HEK293T (cell line): ENCODE measurements around the gene SFXN3.

ENCODE experiments used
- CTCF ChIA-PET: fragments of 350-600 bp; formaldehyde crosslinking; extraction: SDS; loops from one replicate; lab custom pipeline; 2021; ENCODE audit warnings: antibody characterized with exemption, inconsistent platforms; lab: Yijun Ruan, JAX
- POLR2A ChIA-PET: fragments of 350-600 bp; formaldehyde crosslinking; extraction: SDS; loops from one replicate; lab custom pipeline; 2020; ENCODE audit warnings: antibody characterized with exemption, inconsistent platforms; lab: Yijun Ruan, JAX
- DNase-seq: peaks from one replicate; pipeline ENCODE4 v3.0.0; 2012; ENCODE audit warnings: mixed read lengths; ENCODE audit errors: extremely low spot score
- ARNT ChIP-seq: fragments of 450-650 bp; IDR thresholded peaks from 2 replicates; pipeline ENCODE4 v1.6.1; 2017; ENCODE audit warnings: mild to moderate bottlenecking
- BHLHE40 ChIP-seq: fragments of 450-650 bp; IDR thresholded peaks from 2 replicates; pipeline ENCODE4 v1.6.1; 2016; ENCODE audit warnings: mild to moderate bottlenecking, moderate library complexity, borderline replicate concordance
- CTBP1 ChIP-seq: fragments of 450-650 bp; IDR thresholded peaks from 2 replicates; pipeline ENCODE4 v1.6.1; 2016; ENCODE audit warnings: borderline replicate concordance
- ELF4 ChIP-seq: fragments of 450-650 bp; IDR thresholded peaks from 2 replicates; pipeline ENCODE4 v1.6.1; 2017; ENCODE audit warnings: antibody characterized with exemption
- FOXA1 ChIP-seq: fragments of 450-650 bp; IDR thresholded peaks from 2 replicates; pipeline ENCODE4 v1.6.1; 2016; ENCODE audit warnings: mild to moderate bottlenecking
- FOXK2 ChIP-seq: fragments of 450-650 bp; IDR thresholded peaks from 2 replicates; pipeline ENCODE4 v1.6.1; 2016; ENCODE audit warnings: mild to moderate bottlenecking
- FOXM1 ChIP-seq: fragments of 450-650 bp; IDR thresholded peaks from 2 replicates; pipeline ENCODE4 v1.6.1; 2017; ENCODE audit warnings: mild to moderate bottlenecking, borderline replicate concordance
- HDGF ChIP-seq: fragments of 450-650 bp; IDR thresholded peaks from 2 replicates; pipeline ENCODE4 v1.6.1; 2017; ENCODE audit warnings: antibody characterized with exemption, borderline replicate concordance
- L3MBTL2 ChIP-seq: fragments of 450-650 bp; conservative IDR thresholded peaks from 2 replicates; pipeline ENCODE4 v1.6.1; 2016; ENCODE audit warnings: mild to moderate bottlenecking
- LEF1 ChIP-seq: fragments of 450-650 bp; IDR thresholded peaks from 2 replicates; pipeline ENCODE4 v1.6.1; 2017; ENCODE audit warnings: mild to moderate bottlenecking, borderline replicate concordance
- NFRKB ChIP-seq: fragments of 450-650 bp; IDR thresholded peaks from 2 replicates; pipeline ENCODE4 v1.6.1; 2016; ENCODE audit warnings: mild to moderate bottlenecking, moderate library complexity
- SP1 ChIP-seq: fragments of 450-650 bp; IDR thresholded peaks from 2 replicates; pipeline ENCODE4 v1.6.1; 2017
- SUZ12 ChIP-seq: fragments of 450-650 bp; IDR thresholded peaks from 2 replicates; pipeline ENCODE4 v1.6.1; 2016; ENCODE audit warnings: mild to moderate bottlenecking
- TARDBP ChIP-seq: fragments of 450-650 bp; IDR thresholded peaks from 2 replicates; pipeline ENCODE4 v1.6.1; 2016
- ZNF384 ChIP-seq: fragments of 450-650 bp; IDR thresholded peaks from 2 replicates; pipeline ENCODE4 v1.6.1; 2016
- TF ChIP-seq, protein P1 (sequence below): fragments of 450-650 bp; IDR thresholded peaks from 2 replicates; pipeline ENCODE4 v1.6.1; 2016

The SFXN3 gene

DNA sequence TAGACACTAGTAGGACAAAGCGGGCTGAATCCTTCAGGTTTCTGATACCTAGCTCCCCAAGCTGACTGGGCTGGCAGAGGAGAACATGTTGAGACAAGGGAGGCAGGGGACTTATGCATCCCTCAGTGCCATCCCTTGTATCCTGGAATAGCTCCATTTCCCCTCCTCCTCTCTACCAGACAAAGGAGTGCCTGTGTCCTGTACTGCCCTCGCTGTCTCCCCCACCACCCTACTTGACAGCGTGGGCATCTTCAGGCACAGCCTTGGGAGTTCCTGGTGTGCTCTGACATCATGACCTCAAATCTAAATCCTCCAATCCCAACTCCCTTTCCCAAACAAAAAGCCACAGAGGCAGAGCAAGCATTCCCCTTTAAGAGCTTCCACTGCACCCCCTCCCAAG, 9.0 kb downstream of the SFXN3 start:
- TF ChIP-seq NFRKB: no peak
- TF ChIP-seq ELF4: no peak
- no peak for TF ChIP-seq FOXA1
- TF ChIP-seq CTBP1: no peak
- no peak for TF ChIP-seq FOXM1
- TF ChIP-seq LEF1: no peak
- no peak for TF ChIP-seq TARDBP
- TF ChIP-seq SP1: no peak
- TF ChIP-seq BHLHE40: no peak
- TF ChIP-seq, protein P1, sequence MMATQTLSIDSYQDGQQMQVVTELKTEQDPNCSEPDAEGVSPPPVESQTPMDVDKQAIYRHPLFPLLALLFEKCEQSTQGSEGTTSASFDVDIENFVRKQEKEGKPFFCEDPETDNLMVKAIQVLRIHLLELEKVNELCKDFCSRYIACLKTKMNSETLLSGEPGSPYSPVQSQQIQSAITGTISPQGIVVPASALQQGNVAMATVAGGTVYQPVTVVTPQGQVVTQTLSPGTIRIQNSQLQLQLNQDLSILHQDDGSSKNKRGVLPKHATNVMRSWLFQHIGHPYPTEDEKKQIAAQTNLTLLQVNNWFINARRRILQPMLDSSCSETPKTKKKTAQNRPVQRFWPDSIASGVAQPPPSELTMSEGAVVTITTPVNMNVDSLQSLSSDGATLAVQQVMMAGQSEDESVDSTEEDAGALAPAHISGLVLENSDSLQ: no peak
- no peak for TF ChIP-seq FOXK2
- TF ChIP-seq SUZ12: no peak
- no peak for TF ChIP-seq L3MBTL2
- POLR2A ChIA-PET: interaction anchor here (0.8 to 5.5 kb wide), 3 partner anchors 9 to 43 kb away, joined by 3 to 61 read pairs (median 5); partner anchors contain the start of genes KAZALD1, PDZD7 and SFXN3
- no peak for DNase-seq
- CTCF ChIA-PET: interaction anchor here (0.7 to 4.0 kb wide), 5 partner anchors 10 to 26 kb away, joined by 3 to 63 read pairs (median 24); partner anchors contain the start of genes PDZD7 and SFXN3

DNA sequence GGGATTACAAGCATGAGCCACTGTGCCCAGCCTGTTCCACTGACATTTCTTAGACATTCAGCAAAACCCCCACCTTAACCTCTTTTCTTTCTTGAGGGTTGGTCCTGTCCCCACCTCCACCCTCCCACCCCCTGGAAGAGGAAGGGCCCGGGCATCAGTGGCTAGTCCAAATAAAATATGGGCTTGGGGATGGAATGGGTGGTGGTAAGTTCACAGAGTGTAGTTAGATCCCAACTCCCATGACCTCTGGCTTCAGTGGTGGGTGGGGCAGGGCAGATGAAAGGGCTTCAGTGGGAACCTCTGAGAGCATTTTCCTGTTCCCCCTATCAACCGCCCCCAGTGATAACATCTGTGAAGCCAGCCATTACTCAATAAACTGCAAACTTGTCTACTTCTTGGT, 9.8 kb downstream of the SFXN3 start:
- no peak for TF ChIP-seq HDGF
- TF ChIP-seq ARNT: no peak
- TF ChIP-seq ZNF384: no peak
- TF ChIP-seq NFRKB: no peak
- TF ChIP-seq TARDBP: no peak
- no peak for TF ChIP-seq ELF4
- TF ChIP-seq, protein P1: no peak
- no peak for DNase-seq
- ChIA-PET CTCF (interaction anchor here (0.6 to 4.0 kb wide), 18 partner anchors 9 to 1041 kb away, joined by 3 to 63 read pairs (median 4); partner anchors contain the start of genes KAZALD1, PDZD7 and SFXN3), POLR2A (interaction anchor here (0.9 to 5.5 kb wide), 5 partner anchors 10 to 44 kb away, joined by 3 to 61 read pairs (median 4); partner anchors contain the start of genes KAZALD1, PDZD7 and SFXN3)

DNA sequence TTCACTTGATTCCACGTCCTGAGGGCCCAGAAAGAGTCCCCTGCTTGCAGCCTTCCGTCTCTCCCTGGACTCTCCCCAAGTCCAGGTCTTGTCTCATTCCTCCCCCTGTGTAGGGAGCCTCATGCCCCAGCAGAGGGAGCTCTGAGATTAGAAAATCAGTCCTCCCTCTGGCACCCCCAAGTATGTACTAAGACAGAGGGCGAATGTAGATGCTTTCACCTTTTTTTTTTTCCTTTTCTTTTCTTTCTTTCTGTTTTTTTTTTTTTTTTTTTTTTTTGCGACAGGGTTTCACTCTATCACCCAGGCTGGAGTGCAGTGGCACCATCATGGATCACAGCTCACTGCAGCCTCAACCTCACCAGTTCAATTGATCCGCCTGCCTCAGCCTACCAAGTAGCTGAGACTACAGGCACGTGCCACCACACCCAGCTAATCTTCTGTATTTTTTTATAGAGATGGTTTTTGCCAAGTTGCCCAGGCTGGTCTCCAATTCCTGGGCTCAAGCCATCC, 10.3 kb downstream of the SFXN3 start:
- CTCF ChIA-PET: interaction anchor here (0.6 to 4.0 kb wide), 24 partner anchors 9 to 1040 kb away, joined by 3 to 63 read pairs (median 4); partner anchors contain the start of genes KAZALD1, PDZD7 and SFXN3
- TF ChIP-seq ZNF384: peak; percentile 75
- TF ChIP-seq BHLHE40: no peak
- no peak for TF ChIP-seq TARDBP
- peak; percentile 85 for DNase-seq
- POLR2A ChIA-PET: interaction anchor here (0.9 to 5.5 kb wide), 5 partner anchors 11 to 22 kb away, joined by 4 to 61 read pairs (median 9); partner anchors contain the start of genes KAZALD1, PDZD7 and SFXN3

DNA sequence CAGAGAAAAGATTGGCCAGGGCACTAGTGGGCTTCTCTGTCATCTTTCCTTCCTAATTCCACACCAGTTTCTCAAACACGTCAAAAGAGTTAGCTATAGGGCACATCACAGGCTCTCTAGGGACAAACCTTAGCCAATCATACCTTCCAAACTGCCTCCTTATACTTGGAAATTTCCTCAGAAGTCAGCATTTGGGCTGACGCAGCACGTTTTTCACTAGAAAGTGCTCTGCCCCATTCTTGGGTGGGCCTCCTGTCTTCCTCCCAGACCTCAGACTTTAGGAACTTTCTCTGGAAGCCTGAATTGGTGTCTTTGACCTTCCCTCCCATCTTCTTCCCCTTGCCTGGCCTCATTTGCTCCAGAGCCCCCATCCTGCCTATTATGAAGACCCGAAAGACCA, 11.1 kb downstream of the SFXN3 start:
- no peak for DNase-seq
- POLR2A ChIA-PET: interaction anchor here (0.8 to 5.5 kb wide), 22 partner anchors 7 to 172 kb away, joined by 3 to 61 read pairs (median 4); partner anchors contain the start of genes KAZALD1, PDZD7 and SFXN3
- CTCF ChIA-PET: interaction anchor here (1.0 to 4.0 kb wide), 14 partner anchors 11 to 172 kb away, joined by 3 to 63 read pairs (median 9); partner anchors contain the start of genes KAZALD1, PDZD7 and SFXN3
- no peak for TF ChIP-seq BHLHE40
- TF ChIP-seq LEF1: no peak
- TF ChIP-seq ELF4: no peak
- TF ChIP-seq, protein P1: no peak
- TF ChIP-seq CTBP1: no peak
- no peak for TF ChIP-seq FOXK2
- TF ChIP-seq ARNT: no peak

DNA sequence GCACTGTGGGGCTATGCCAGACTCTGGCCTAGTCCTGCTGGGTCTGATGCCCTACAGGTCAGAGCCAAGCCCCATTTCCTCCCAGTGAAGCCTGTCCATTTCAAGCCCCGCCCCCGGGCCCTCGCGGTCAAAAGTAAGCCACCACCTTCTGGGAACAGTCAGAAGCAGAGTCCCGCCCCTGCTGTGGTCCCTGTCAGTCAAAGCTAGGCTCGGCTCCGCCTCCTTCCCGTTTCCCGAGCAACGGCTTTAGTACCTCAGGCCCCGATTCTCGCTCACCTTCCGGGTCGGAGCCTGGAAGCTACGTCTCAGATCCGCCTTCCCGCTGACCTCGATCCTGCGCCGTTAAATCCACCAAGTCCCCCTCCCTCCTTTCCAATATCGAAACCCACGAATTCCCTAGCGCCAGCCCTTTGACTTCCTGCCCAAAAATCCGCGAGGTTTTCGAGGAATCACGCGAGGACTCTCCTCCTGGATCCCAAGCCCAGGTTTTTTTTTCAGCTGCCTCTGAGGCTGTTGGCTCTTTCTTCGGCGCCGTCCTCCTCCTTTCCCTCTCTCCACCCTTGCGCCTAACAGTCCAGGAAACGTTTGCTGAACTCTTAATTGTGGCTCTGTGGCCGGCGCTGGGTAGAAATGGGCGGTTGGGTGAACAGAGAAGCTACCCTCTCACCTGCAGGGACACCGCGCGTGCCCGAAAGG, 11.8 kb downstream of the SFXN3 start:
- DNase-seq: peak; percentile 95
- TF ChIP-seq HDGF (0 out of 2 replicates have a peak, but pooled peaks have one; percentile 43), SUZ12 (no peak), TARDBP (no peak), L3MBTL2 (peak; percentile 66), SP1 (no peak), BHLHE40 (no peak), FOXK2 (no peak), ELF4 (peak; percentile 42), ZNF384 (peak; percentile 52; the same call in 1 of the 2 replicates), FOXM1 (no peak), LEF1 (no peak), NFRKB (no peak)
- TF ChIP-seq, protein P1: peak; percentile 99
- ChIA-PET POLR2A (interaction anchor here (0.7 to 5.5 kb wide), 25 partner anchors 8 to 233 kb away, joined by 3 to 61 read pairs (median 5); partner anchors contain the start of genes KAZALD1, LZTS2, PDZD7 and SFXN3), CTCF (interaction anchor here (0.5 to 4.0 kb wide), 12 partner anchors 10 to 406 kb away, joined by 3 to 63 read pairs (median 11); partner anchors contain the start of genes KAZALD1, PDZD7 and SFXN3)
